HG03280 (cell line): Measurements from ENCODE around the gene SUPT4H1.

Experiments used
- ATAC-seq: cut with Tn5 transposase; IDR thresholded peaks from one replicate; pipeline ENCODE4 v1.9.1; 2021; ENCODE audit warnings: mild to moderate bottlenecking, moderate library complexity; ENCODE audit not compliant: unreplicated experiment

Gene SUPT4H1

DNA sequence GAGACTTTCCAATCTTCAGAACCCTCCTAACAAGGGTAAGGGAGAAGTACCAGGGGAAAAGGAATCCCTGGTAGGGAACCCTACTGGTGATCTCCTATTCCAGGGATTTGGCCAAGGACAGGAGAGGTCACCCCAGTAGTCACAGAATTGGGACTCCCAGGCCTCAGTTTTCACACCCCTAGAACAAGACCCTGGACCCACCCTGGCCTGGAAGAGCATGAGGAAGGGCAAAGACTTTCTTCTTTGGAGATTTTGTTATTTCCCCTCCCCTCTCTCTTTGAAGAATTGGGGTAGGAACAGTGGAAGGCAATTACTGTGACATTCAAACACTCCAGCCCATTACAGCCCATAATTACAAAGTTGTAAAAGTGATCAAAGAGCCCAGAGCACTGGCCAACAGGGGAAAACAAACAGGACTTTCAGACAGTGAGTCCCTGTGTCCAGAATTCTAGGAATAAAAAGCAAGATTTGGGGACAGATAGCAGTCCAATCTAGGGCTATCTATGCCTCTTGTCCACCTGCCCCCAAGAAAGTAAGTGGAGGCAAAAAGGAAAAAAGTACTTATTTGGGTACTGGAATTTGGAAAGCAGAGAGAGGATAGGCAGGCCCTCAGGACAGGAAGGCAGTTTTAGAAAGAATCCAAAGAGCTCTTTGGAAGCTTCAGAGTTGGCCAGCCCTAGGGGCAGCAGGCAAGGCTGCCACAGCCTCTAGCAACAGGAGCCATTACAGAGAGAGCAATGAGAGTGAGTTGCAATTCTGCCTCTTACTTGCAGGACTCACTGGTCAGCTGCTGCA is 13.4 kb upstream of the SUPT4H1 start:
- ATAC-seq, result no peak

DNA sequence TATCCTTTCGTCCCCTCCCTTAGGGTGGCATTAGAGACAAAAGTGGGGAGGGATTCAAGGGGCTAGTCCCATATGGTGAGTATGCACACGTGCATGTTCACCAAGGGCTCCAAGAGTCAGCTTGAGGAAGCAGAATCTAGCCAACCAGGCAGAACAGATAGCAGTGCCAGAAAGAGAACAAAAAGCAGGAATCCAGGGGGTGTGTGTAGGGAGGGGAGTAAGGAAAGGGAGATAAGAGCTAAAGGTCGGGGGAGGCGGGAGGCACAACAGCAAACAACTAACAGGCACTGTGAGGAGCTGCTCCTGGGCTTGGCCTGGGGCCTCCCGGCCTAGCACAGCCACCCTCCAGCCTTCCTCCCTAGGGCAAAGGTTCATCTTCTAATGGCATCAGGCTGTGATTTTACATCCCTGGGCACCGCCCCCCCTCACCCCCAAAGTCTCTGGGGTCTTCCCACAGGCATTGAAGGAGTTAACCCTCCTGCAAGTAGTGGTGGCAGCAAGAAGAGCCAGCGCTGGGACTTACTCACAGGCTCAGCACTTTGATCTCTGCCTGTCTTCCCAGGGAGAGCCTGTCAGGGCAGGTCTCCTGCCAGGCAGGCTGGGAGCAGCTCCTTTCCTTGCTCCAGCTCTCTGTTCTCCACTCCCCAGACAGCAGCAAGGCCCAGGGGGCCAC is 12.4 kb upstream of the SUPT4H1 start:
- no peak for ATAC-seq

DNA sequence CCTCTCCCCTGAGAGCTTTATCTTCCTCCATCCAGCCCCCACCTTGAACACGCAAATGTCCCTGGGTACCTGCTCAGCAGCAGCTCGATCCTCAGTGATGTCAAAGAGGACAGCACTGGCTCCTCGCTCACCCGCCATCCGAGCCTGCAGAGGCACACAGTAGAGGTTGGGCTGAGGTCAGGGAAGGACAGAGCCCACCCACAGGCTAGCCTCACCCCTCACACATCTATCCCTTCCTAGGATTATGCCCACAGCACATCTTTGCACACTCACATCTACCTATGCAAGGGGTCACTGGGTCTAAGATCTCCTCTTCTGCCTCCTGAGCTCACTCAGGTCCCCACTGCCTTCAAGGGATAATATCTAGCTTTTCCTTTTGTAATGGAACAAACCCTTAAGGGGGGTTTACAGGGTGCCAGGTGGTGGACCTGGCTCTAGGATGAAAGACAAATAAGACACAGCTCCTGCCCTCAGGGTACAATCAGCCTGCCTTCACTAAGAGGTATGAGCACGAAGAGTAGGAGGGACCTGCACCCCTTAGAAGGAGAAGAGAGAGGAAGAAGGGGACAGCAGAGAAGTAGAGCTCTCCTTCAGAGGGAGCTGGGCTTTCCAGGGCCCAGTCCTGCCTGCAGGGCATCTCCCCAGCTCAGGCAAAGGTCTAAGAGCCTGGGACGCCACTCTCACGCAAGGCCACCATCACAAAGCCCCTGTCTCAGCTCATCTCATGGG is 11.6 kb upstream of the SUPT4H1 start:
- ATAC-seq, result no peak

DNA sequence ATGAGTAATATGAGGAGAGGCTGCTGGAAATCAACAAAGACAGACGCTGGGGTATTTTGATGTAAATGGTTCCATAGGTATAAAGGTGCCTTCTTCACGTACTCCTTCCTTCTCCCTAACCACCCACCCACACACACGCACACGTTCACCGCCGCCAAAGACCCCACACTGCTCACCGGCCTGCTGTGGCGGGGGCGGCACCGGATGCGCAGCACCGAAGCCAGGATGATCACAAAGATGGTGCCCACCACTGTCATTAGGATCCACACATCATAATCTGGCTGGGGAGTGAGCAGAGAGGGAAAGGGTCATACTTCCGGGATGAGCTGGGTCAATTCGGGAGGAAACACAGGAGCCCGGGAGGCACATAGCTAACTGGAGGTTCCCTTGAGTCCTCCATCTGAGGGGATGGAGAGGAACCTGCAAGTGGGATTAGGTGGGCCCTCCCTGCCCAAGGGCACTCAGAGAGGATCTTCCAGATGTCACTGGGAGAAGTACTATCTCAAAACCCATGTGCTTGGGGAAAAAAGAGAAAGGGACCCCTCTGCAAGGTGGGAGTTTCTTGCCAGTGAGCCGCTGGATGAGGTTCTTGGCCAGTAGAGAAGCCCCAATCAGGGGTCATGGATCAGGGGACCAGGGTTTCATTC is 10.5 kb upstream of the SUPT4H1 start:
- ATAC-seq, result no peak

DNA sequence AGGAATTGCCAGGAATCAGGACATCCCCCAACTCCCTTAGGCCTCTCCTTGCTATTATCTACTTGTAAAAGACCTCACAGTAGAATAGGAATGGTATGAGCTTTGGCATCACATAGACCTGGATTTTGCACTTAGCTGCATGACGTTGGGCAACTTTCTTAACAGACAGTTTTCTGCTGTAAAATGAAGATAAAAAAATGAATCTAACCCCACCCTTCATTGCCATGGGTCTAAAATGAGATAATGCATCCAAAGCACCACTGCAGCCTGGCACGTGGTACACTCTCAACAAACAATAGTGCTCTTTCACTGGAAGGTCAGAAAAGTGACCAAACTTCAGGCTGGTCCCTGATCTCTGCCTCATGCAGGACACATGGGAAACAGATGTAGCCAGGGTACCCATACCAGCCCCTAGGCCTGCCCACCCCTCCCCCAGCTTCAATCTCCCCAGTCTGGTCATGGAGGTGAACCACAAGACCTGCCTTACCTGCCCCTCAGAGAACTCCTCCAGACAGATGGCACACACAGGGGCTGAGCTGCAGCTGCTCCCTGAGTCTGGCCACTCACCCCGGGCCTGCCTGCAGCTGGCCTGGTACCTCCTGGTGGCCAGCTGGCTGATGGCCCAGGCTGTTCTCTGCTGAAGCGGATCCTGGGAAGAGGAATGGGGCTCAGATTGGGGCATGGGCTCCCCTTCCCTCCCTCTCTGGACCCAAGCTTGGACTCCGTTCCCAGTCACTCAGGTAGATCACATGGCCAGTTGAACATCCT is 8.5 kb upstream of the SUPT4H1 start:
- no peak for ATAC-seq

DNA sequence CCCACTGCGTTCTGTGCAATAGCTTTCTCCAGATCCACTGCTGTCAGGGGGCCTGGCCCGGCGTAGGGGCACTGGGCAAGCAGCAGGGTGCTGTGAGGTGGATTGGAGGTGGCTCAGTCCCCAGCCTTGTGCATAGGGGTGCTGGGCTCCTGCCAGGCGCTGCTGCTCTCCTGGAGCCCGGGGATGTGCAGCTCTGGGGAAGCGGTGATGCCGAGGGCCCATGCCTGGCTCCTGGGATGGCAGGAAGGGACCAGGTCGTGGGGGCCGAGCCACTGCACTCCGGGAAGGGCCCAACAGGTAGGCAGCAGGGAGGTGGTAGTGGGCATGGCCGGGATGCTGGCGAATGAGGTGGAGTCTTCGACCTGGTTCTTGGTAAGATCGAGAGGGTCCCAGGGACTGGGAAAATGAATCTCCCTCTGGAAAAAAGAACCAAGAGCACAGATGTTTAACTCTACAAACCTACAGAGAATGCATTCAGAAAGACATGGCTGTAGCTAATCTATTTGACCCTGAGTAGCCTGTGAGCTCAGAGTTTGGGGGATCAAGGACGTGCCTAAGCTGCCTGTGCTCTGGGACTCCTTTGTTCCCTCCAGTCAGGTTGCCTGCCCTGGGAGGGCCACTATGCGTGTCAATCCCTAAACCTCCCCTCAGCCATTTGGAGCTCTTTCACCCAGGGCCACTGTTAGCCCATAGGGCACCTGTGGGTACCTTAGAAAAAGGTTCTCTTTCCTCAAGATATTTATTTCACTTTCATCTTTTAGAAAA is 6.6 kb upstream of the SUPT4H1 start:
- ATAC-seq, result no peak

DNA sequence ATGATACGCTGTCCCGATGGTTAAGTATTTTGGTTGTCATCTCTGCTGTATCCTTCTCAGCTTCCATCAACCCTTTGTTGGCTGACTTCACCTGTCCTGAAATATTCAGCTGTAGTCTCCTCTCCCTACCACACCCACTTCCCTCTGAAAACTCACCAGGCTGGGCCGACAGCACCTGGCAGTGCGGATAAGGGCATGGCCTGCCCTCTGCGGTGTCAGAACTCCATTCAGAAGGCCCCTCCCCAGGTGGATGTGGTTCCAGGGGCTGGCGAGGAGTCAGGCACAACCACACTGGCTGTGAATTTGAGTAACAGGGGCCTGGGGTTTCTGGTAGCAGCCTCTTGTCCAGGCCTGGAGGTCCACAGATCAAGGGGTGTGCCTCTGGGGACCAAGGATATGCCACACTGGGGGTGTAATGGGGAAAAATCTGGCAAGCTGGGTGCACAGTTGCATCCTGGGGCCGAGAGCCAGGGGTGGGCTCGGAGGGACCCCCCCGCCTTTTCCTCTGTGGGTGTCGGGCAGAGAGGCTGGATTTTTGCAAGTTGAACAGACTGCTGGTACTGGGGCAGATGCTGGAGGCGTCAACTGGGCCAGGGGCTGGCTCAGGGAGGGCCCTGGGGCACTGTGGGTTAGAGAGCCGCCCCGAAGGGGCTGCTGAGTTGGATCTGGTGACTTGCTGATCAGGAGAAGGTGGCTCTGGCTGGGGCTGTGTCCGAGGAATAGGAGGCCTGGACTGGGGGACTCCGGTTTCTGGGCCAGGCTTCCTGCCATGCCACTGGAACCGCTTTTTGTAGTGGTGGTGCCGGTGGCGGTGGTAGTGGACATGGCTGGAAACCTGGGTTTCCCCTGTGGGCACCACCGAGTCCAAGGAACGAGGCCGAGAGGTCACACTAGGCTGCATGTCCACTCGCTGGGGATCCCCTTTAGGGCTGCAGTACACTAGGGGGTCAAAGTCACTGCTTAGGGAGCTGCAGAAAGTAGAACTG is 5.6 kb upstream of the SUPT4H1 start:
- ATAC-seq, result no peak

DNA sequence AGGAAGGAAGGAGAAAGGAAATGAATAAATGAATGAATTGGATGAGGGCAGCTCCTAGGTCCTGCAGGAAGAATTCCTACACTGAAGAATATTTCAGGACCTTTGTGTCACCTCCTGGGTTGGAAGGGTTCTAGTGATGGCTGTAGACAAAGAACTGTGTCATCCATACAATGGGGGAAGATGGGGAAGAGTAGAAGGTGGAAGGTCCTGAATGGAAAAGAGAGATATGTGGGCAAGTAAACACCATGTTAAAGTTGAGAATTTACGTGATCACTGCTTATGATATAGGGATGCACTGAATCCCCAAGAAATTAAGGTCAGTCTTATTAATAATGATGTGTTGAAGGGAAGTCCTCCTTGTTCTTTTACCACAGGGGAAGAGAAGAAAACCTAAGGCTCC is 4.2 kb upstream of the SUPT4H1 start:
- ATAC-seq, result no peak

DNA sequence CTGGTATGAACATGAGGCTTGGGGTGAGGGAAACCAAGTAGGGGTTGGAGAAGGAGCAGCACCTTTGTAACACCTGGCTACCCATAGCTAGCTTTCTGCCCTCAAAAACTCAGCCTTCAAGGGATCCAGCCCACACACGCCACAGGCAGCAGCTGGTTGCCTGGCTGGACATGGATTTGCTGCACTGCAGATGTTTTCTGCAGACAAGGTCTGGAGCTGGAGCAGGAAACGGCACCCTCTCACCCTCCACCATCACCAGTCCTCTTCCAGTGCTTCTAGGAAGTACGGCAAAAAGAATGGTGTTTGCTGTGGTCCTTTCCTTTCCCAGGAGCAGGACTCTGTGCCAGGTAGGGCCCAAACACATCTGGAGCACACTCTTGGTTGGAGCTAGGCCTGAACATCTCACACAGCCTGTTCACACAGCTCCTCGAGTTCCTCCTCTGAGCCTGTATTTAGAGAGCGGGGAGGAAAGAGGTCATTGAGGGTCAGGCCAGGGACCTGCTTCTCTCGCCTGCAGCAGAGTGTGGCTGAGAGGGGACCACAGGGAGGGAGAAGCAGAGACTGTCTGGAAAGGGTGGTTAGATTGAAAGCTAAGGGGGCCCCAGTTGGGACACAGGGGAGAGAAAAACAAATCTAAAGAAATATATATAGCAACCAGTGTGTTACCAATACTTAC is 2.7 kb upstream of the SUPT4H1 start:
- ATAC-seq, result no peak

DNA sequence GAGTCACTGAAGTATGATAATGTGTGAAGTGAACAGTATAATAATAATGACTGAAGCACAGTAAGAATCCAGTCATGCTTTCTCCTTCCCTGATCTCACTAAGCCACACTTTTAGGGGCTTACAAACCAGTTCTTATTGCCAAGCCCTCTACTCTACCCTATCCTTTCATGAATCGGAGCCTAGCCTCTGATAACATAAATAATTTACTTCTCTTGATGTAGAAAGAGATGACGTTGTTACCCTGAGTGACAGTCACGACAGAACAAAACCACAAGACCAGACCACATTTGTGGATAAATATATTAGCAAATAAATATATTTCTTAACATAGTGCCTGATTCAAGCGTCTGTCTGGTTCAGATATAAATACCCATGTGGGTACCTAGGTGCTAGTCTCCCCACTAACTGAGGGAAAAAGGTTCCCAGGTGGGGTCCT is 1.4 kb upstream of the SUPT4H1 start:
- ATAC-seq, result no peak

DNA sequence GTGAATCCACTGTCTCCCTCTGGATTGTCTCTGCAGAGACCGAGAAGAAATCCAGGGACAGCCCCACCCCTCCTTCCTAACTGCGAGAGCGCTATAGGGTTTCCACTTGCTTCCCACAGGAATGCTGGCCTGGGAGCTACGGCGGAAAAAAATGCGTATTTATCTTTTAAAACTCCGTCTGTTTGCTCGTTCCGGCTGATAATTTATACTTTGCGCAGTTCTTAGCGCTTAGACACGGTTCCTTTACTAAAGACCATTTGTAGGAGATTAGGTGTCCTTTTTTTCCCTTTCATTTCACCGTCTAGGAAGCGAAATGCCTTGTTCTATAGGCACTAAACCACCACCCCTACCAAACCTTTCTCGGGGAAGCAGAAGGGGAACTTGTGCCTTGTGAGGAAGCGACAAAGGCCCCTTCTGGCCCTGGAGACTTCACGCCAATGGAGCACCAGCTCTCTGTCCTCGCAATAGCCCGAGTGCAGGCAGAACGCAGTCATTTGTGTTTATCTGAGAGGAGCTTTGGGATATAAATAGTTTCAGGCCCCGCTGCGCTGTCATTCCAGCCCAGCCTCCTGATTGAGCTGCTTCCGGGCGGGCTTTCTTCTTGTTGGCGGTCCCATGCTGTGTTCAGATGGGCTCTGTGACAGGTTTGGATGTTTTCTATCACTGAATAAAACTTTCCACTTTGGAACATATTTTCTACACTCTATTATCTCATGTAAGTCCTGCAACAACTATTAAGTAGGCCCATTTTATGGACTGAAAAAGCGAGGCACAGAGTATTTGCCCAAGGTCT is 791 bp upstream of the SUPT4H1 start:
- peak; percentile 7 for ATAC-seq

DNA sequence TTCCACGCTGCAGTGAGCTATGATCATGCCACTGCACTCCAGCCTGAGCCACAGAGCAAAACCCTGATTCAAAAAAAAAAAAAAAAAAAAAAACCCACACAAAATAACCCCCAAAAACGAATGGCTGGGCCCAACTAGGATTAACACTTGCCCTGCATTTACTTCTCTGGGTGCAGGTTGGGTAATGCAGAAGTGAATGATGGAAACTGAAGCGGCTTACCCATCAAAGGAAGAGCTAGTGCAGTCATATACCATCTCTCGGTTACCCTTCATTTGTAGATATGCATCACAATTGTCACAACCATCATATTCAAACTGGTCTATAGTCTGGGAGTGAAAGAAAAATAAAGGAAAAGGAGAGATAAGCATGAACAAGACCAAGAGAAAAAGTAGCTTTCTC is 819 bp downstream of the SUPT4H1 start:
- no peak for ATAC-seq

DNA sequence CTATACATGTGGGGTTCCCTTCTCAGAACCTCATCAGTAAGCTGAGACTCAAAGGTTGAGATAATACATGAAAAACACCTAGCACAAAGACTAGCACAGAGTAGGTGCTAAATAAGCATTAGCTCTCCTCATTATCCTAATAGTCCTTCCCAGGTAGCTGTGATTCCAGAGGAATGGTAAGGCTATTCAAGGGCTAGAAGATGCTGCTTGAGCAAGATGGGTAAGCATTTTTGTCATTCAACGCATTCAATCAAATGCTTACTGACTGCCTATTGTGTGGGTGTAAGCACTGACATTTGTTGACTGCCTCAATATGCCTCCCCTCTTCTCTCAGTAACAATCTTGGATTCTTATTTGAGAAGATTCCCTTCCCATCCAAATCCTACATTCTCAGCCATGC is 4.0 kb downstream of the SUPT4H1 start:
- no peak for ATAC-seq

DNA sequence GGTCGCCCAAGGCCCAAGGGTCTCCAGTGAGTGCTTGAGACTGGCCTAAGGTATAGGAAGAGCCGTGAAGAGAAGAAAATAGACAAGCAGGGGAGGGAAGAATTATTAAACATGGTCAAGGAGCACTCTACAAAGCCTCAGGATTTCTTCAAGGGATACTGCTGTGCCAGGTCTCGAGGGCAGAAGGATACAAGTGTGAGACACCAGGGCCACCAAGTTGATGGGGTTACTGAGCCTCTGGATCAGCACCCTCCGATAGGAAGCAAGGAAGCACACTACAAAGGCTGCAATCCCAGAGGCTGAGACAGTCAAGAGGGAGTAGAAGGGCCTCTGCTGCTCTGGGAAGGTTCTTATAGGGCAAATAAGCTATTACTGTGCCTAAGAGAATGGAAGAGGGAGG is 6.5 kb downstream of the SUPT4H1 start:
- ATAC-seq, result no peak

DNA sequence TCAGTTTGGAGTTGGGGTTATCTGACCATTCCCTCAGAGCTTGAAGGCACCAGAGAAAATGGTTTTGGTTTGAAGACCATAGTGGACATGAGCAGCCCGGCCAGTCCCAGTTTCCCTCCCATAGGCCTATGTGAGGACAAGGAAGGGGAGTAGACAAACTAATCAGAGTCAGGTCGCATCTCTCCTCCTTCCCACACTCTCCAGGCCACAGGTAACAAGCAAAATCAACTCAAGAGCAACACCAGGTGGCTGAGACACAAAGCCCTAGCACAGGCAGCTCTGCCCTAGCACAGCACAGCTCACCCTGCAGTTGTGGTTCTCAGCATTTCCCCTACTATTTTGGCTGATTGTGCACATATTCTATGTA is 7.2 kb downstream of the SUPT4H1 start:
- peak; percentile 50 for ATAC-seq

DNA sequence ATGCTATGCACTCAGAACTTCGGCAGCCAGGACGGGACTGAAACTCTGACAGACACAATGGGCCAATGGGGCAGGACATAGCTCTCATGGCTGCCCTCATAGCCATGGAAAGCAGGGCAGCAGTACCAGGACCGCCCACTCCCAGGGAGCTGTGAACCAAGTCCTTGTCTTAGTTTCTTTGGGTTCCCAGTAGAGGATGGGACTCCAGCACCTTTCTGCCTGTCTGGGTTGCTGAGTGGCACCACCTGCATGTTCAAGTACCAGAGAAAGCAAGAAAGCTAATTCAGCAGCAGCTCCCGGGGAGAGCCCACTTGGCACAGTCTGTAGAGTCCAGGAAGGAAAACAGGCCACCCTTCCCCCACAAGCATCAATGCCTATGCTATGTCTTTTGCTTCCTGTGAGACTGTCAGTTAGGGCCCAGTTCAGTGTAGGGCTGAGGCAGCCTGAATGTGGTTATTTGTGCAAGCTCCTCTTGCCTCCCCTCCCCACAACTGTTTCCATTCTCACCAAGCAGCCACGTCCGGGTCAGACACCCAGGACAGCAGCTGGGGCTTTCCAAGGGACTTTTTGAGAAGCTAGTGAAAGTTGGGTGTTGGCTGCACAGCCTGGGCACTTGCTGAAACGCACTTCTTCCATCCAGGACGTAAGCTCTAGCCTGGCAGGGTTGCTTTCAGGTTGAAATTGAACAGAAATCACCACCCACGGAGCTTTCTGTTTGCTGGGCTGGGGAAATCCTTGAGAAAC is 7.8 kb downstream of the SUPT4H1 start:
- peak; percentile 82 for ATAC-seq

DNA sequence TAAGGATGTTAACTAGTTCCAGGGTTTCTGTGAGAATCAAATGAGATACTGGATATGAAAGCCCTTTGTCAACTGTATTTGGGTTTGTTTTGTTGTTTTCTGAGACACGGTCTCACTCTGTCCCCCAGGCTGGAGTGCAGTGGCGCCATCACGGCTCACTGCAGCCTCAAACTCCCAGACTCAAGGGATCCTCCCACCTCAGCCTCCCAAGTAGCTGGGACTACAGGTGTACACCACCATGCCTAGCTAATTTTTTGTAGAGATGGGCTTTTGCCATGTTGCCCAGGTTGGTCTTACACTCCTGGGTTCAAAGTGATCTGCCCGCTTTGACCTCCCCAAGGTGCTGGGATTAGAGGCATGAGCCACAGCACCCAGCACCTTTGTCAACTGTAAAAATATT is 8.9 kb downstream of the SUPT4H1 start:
- no peak for ATAC-seq
